Immature natural killer cell (primary cell): ENCODE results near the gene ITGA7. TPM values are rescaled to one million over a fixed set of nuclear protein-coding genes. Genes with fewer than 3 reads are reported as not detected.
"Not testable (repeated sequence)": the region's sequence is repeated elsewhere in the genome, so short reads cannot be mapped to it uniquely, and the experiment has no call there.

ENCODE experiments used
- DNase-seq, 3 donors: peaks; one replicate each; pipeline ENCODE4 v3.0.0; 2022; ENCODE audit warnings: mixed read lengths in 1 of 3
- H3K27ac Mint-ChIP-seq, 6 donors: one replicate each; pipeline ENCODE4 v1.8.0; 2020; ENCODE audit warnings: mixed read lengths in 6 of 6, mild to moderate bottlenecking in 5 of 6, inconsistent platforms in 4 of 6, moderate library complexity in 3 of 6
- H3K27me3 Mint-ChIP-seq, 3 donors: one replicate each; pipeline ENCODE4 v1.8.0; 2020 to 2021; ENCODE audit warnings: low read depth in 3 of 3, mild to moderate bottlenecking in 3 of 3, mixed read lengths in 3 of 3, moderate library complexity in 3 of 3, inconsistent platforms in 1 of 3
- H3K36me3 Mint-ChIP-seq, 3 donors: one replicate each; pipeline ENCODE4 v1.8.0; 2020; ENCODE audit warnings: mixed read lengths in 3 of 3, inconsistent platforms in 2 of 3, mild to moderate bottlenecking in 2 of 3
- H3K4me1 Mint-ChIP-seq, 2 donors: one replicate each; pipeline ENCODE4 v1.8.0; 2020; ENCODE audit warnings: inconsistent platforms in 2 of 2, mild to moderate bottlenecking in 2 of 2, mixed read lengths in 2 of 2, moderate library complexity in 1 of 2
- H3K4me3 Mint-ChIP-seq, 5 donors: one replicate each; pipeline ENCODE4 v1.8.0; 2020; ENCODE audit warnings: mild to moderate bottlenecking in 5 of 5, mixed read lengths in 5 of 5, inconsistent platforms in 3 of 5, moderate library complexity in 3 of 5
- H3K9me3 Mint-ChIP-seq, 6 donors: one replicate each; pipeline ENCODE4 v1.8.0; 2020; ENCODE audit warnings: mild to moderate bottlenecking in 6 of 6, mixed read lengths in 6 of 6, inconsistent platforms in 4 of 6, moderate library complexity in 3 of 6
- polyA plus RNA-seq, 3 donors: library from polyadenylated mRNA; unstranded; fragments of 300-500 nt; fragmentation: Illumina TruSeq; gene quantifications; one replicate each; pipeline ENCODE4 v1.2.3, GENCODE V29; 2021

Gene ITGA7
- polyA plus RNA-seq, 3 donors from 2014 or later = 0.31 TPM; not detected in 2

GRCh38 chr12:55659486-55660385, 48.0 kb downstream of the ITGA7 start:
- peak in 2 of 3 donors; percentile 12 to 17 for DNase-seq
- H3K4me1 Mint-ChIP-seq = no peaks in the 10 kb centered on the region
- peaks cover 0 to 4% (median 2%) of the 10 kb centered on the region in 3 donors for H3K27me3 Mint-ChIP-seq
- no peak overlapping the region for H3K4me3 Mint-ChIP-seq
- H3K9me3 Mint-ChIP-seq = no peaks in the 10 kb centered on the region
- H3K27ac Mint-ChIP-seq = no peak overlapping the region
- H3K36me3 Mint-ChIP-seq = no peaks in the 10 kb centered on the region

GRCh38 chr12:55658635-55659391, 48.9 kb downstream of the ITGA7 start:
- Mint-ChIP-seq H3K4me3 (no peak overlapping the region), H3K36me3 (no peaks in the 10 kb centered on the region), H3K27ac (no peak overlapping the region), H3K27me3 (peaks cover 0 to 4% (median 2%) of the 10 kb centered on the region in 3 donors), H3K9me3 (no peaks in the 10 kb centered on the region), H3K4me1 (no peaks in the 10 kb centered on the region)
- DNase-seq = no peak

GRCh38 chr12:55658212-55658611, 49.5 kb downstream of the ITGA7 start:
- DNase-seq = no peak
- Mint-ChIP-seq H3K9me3 (no peaks in the 10 kb centered on the region), H3K27ac (no peak overlapping the region), H3K4me1 (peaks cover 0 to 1% of the 10 kb centered on the region in 2 donors), H3K36me3 (no peaks in the 10 kb centered on the region), H3K4me3 (no peak overlapping the region), H3K27me3 (peaks cover 0 to 4% (median 2%) of the 10 kb centered on the region in 3 donors)

GRCh38 chr12:55657212-55657611, 50.5 kb downstream of the ITGA7 start:
- DNase-seq = no peak
- H3K27ac Mint-ChIP-seq = no peak overlapping the region
- no peak overlapping the region for H3K4me3 Mint-ChIP-seq
- H3K9me3 Mint-ChIP-seq = no peaks in the 10 kb centered on the region
- peaks cover 3 to 9% of the 10 kb centered on the region in 2 donors for H3K4me1 Mint-ChIP-seq
- H3K27me3 Mint-ChIP-seq = peaks cover 0 to 4% (median 2%) of the 10 kb centered on the region in 3 donors
- H3K36me3 Mint-ChIP-seq = no peaks in the 10 kb centered on the region

- Mint-ChIP-seq H3K4me3 (no peak overlapping the region), H3K9me3 (no peaks in the 10 kb centered on the region), H3K36me3 (no peaks in the 10 kb centered on the region), H3K4me1 (peaks cover 3 to 9% of the 10 kb centered on the region in 2 donors), H3K27ac (no peak overlapping the region), H3K27me3 (peaks cover 0 to 4% (median 0%) of the 10 kb centered on the region in 3 donors)
- no peak for DNase-seq
These were observed 53.0 kb downstream of the ITGA7 start for GRCh38 chr12:55654511-55655214.

- Mint-ChIP-seq H3K9me3 (no peaks in the 10 kb centered on the region), H3K36me3 (no peaks in the 10 kb centered on the region), H3K27ac (no peak overlapping the region), H3K27me3 (no peaks in the 10 kb centered on the region), H3K4me1 (peaks cover 3 to 9% of the 10 kb centered on the region in 2 donors), H3K4me3 (no peak overlapping the region)
- peak in 1 of 3 donors; percentile 26 for DNase-seq
These were observed 54.7 kb downstream of the ITGA7 start for GRCh38 chr12:55653031-55653430.

GRCh38 chr12:55652352-55652751, 55.4 kb downstream of the ITGA7 start:
- H3K27ac Mint-ChIP-seq = peak overlapping the region in 1 of 6 donors; percentile 11

GRCh38 chr12:55651299-55651683, 56.4 kb downstream of the ITGA7 start:
- peaks cover under 1 to 2% (median 1%) of the 10 kb centered on the region in 3 donors for H3K27me3 Mint-ChIP-seq
- no peak for DNase-seq
- no peaks in the 10 kb centered on the region for H3K36me3 Mint-ChIP-seq
- H3K9me3 Mint-ChIP-seq = no peaks in the 10 kb centered on the region
- H3K4me1 Mint-ChIP-seq = peaks cover 5 to 14% of the 10 kb centered on the region in 2 donors
- no peak overlapping the region for H3K4me3 Mint-ChIP-seq
- no peak overlapping the region for H3K27ac Mint-ChIP-seq

More at GRCh38 chr12:55652352-55652751, 55.4 kb downstream of the ITGA7 start:
- Mint-ChIP-seq H3K9me3 (no peaks in the 10 kb centered on the region), H3K27me3 (no peaks in the 10 kb centered on the region), H3K36me3 (no peaks in the 10 kb centered on the region), H3K4me1 (peaks cover 3 to 9% of the 10 kb centered on the region in 2 donors), H3K4me3 (no peak overlapping the region)
- DNase-seq = no peak

- not testable (repeated sequence) for H3K27ac Mint-ChIP-seq, DNase-seq, H3K9me3 Mint-ChIP-seq, H3K36me3 Mint-ChIP-seq, H3K27me3 Mint-ChIP-seq, H3K4me3 Mint-ChIP-seq
- H3K4me1 Mint-ChIP-seq = peaks cover 10 to 19% of the 10 kb centered on the region in 2 donors
These were observed 56.9 kb downstream of the ITGA7 start for GRCh38 chr12:55650620-55651298.

GRCh38 chr12:55647027-55647426, 60.7 kb downstream of the ITGA7 start:
- DNase-seq = no peak
- H3K36me3 Mint-ChIP-seq = no peaks in the 10 kb centered on the region
- H3K27me3 Mint-ChIP-seq = peaks cover 3 to 6% (median 6%) of the 10 kb centered on the region in 3 donors
- H3K4me3 Mint-ChIP-seq = peak overlapping the region in 1 of 5 donors; percentile 34
- H3K4me1 Mint-ChIP-seq = peaks cover 10 to 11% of the 10 kb centered on the region in 2 donors
- no peaks in the 10 kb centered on the region for H3K9me3 Mint-ChIP-seq
- H3K27ac Mint-ChIP-seq = peak overlapping the region in 5 of 6 donors; percentile 31 to 78 (median 40)

- H3K4me3 Mint-ChIP-seq = no peak overlapping the region
- no peak overlapping the region for H3K27ac Mint-ChIP-seq
- no peaks in the 10 kb centered on the region for H3K36me3 Mint-ChIP-seq
- peaks cover 3 to 6% (median 6%) of the 10 kb centered on the region in 3 donors for H3K27me3 Mint-ChIP-seq
- H3K9me3 Mint-ChIP-seq = no peaks in the 10 kb centered on the region
- peaks cover 10 to 11% of the 10 kb centered on the region in 2 donors for H3K4me1 Mint-ChIP-seq
- DNase-seq = no peak
These were observed 63.1 kb downstream of the ITGA7 start for GRCh38 chr12:55644591-55644990.

- peak overlapping the region in 1 of 6 donors; percentile 40 for H3K27ac Mint-ChIP-seq
- no peak overlapping the region for H3K4me3 Mint-ChIP-seq
- H3K4me1 Mint-ChIP-seq = peaks cover 10 to 11% of the 10 kb centered on the region in 2 donors
- H3K9me3 Mint-ChIP-seq = no peaks in the 10 kb centered on the region
- no peaks in the 10 kb centered on the region for H3K36me3 Mint-ChIP-seq
- no peak for DNase-seq
- peaks cover 3 to 8% (median 6%) of the 10 kb centered on the region in 3 donors for H3K27me3 Mint-ChIP-seq
These were observed 65.0 kb downstream of the ITGA7 start for GRCh38 chr12:55642669-55643068.

GRCh38 chr12:55642267-55642666, 65.4 kb downstream of the ITGA7 start:
- Mint-ChIP-seq H3K4me1 (peaks cover 10 to 11% of the 10 kb centered on the region in 2 donors), H3K27ac (no peak overlapping the region), H3K9me3 (no peaks in the 10 kb centered on the region), H3K4me3 (no peak overlapping the region), H3K27me3 (peaks cover 3 to 10% (median 6%) of the 10 kb centered on the region in 3 donors), H3K36me3 (no peaks in the 10 kb centered on the region)
- DNase-seq = no peak
